K562 (cell line): ENCODE measurements around the gene DYNC2I2. TPM values are rescaled to one million over a fixed set of nuclear protein-coding genes. Genes with fewer than 3 reads are reported as not detected.
A peak's percentile ranks its signal among the peaks of the same experiment; 100 is the strongest.

Source experiments
- BRD9 ChIP-seq: fragments of 450-650 bp; IDR thresholded peaks from 2 replicates; pipeline ENCODE4 v1.6.1; 2018; ENCODE audit warnings: low read depth; ENCODE audit not compliant: partially characterized antibody
- CBX8 ChIP-seq: fragments of 200-600 bp; sonication (generic); IDR thresholded peaks from 2 replicates; pipeline ENCODE4 v1.6.1; 2012; ENCODE audit warnings: borderline replicate concordance, mixed run types, low read depth, mild to moderate bottlenecking, moderate library complexity, mixed read lengths, low read length, control low read depth, inconsistent platforms; ENCODE audit not compliant: poor library complexity, severe bottlenecking; ENCODE audit errors: extremely low read depth
- CEBPG ChIP-seq, 3 experiments: fragments of 200-800 bp in 1 of 3; sonication (Bioruptor generic) in 1 of 3; sonication (generic) in 1 of 3; formaldehyde crosslinking in 1 of 3; IDR thresholded peaks in 2 of 3; conservative IDR thresholded peaks in 1 of 3; 2 replicates each; pipeline versions ENCODE4 v1.6.1 to v1.8.0; 2016 to 2022; ENCODE audit warnings: missing compliant biosample characterization in 2 of 3, missing genetic modification characterization in 2 of 3, mild to moderate bottlenecking in 1 of 3, missing genetic modification reagents in 1 of 3
- ELF2 ChIP-seq: fragments of 250-450 bp; sonication (Bioruptor Pico); IDR thresholded peaks from 2 replicates; pipeline ENCODE4 v1.5.0; 2021; ENCODE audit warnings: mild to moderate bottlenecking
- ETV1 ChIP-seq: fragments of 450-650 bp; conservative IDR thresholded peaks from 2 replicates; pipeline ENCODE4 v1.6.1; 2016; ENCODE audit warnings: missing genetic modification characterization, control low read depth, low read depth, missing compliant biosample characterization
- ETV6 ChIP-seq, 3 experiments: fragments of 150-350 bp in 1 of 3; sonication (generic) in 1 of 3; formaldehyde crosslinking in 1 of 3; IDR thresholded peaks; 2 replicates each; pipeline versions ENCODE4 v1.6.1 to v1.8.0; 2014 to 2022; ENCODE audit warnings: borderline replicate concordance in 2 of 3, low read depth in 2 of 3, antibody characterized with exemption in 1 of 3, low read length in 1 of 3, mild to moderate bottlenecking in 1 of 3, missing genetic modification reagents in 1 of 3
- GABPB1 ChIP-seq: sonication (generic); formaldehyde crosslinking; IDR thresholded peaks from 2 replicates; pipeline ENCODE4 v1.8.0; 2022; ENCODE audit warnings: mild to moderate bottlenecking, missing genetic modification reagents
- HLTF ChIP-seq: fragments of 450-650 bp; IDR thresholded peaks from 2 replicates; pipeline ENCODE4 v1.6.1; 2016
- MCM5 ChIP-seq: fragments of 450-650 bp; IDR thresholded peaks from 2 replicates; pipeline ENCODE4 v1.6.1; 2016; ENCODE audit warnings: low read depth
- PHF20 ChIP-seq: fragments of 450-650 bp; IDR thresholded peaks from 2 replicates; pipeline ENCODE4 v1.6.1; 2018; ENCODE audit not compliant: partially characterized antibody
- RBM25 ChIP-seq: fragments of 200-400 bp; formaldehyde crosslinking; IDR thresholded peaks from 2 replicates; pipeline ENCODE4 v1.6.1; 2018; ENCODE audit warnings: low read length, low read depth, moderate library complexity; ENCODE audit not compliant: severe bottlenecking
- SFPQ ChIP-seq: fragments of 200-400 bp; formaldehyde crosslinking; IDR thresholded peaks from 2 replicates; pipeline ENCODE4 v1.6.1; 2017; ENCODE audit warnings: mild to moderate bottlenecking, low read depth, low read length, moderate library complexity
- SMARCC2 ChIP-seq: fragments of 450-650 bp; IDR thresholded peaks from 2 replicates; pipeline ENCODE4 v1.6.1; 2017; ENCODE audit warnings: antibody characterized with exemption, moderate library complexity, mild to moderate bottlenecking, low read depth
- TEAD1 ChIP-seq, 2 experiments: fragments of 450-650 bp in 1 of 2; sonication (generic) in 1 of 2; formaldehyde crosslinking; IDR thresholded peaks; 2 replicates each; pipeline versions ENCODE4 v1.4.0 to v1.8.0; 2020 to 2022; ENCODE audit warnings: mild to moderate bottlenecking in 2 of 2, missing genetic modification reagents in 1 of 2
- XRCC3 ChIP-seq: fragments of 450-650 bp; IDR thresholded peaks from 2 replicates; pipeline ENCODE4 v1.6.1; 2017; ENCODE audit warnings: mild to moderate bottlenecking, moderate library complexity
- ZNF511 ChIP-seq: sonication (generic); formaldehyde crosslinking; IDR thresholded peaks from 2 replicates; pipeline ENCODE4 v1.8.0; 2022; ENCODE audit warnings: mild to moderate bottlenecking, missing genetic modification reagents
- ZNF695 ChIP-seq: fragments of 450-650 bp; formaldehyde crosslinking; IDR thresholded peaks from 2 replicates; pipeline ENCODE4 v1.4.0; 2020; ENCODE audit warnings: mild to moderate bottlenecking, moderate library complexity
- ZNF696 ChIP-seq: fragments of 250-450 bp; sonication (Bioruptor Pico); conservative IDR thresholded peaks from 2 replicates; pipeline ENCODE4 v1.4.0; 2020; ENCODE audit warnings: mild to moderate bottlenecking, moderate library complexity
- ZNF717 ChIP-seq: fragments of 250-450 bp; sonication (Bioruptor Pico); IDR thresholded peaks from 2 replicates; pipeline ENCODE4 v1.5.0; 2021
- polyA plus RNA-seq, 8 experiments: library from polyadenylated mRNA; depleted of rRNA in 4 of 8; stranded (reverse) in 5 of 8; unstranded in 3 of 8; fragments of >200 nt; fragmentation: Nextera tagmentation in 2 of 8; fragmentation: Illumina TruSeq in 1 of 8; extraction: Ambion mirVana in 2 of 8; extraction: Trizol in 1 of 8; gene quantifications; 2 replicates each; pipeline versions ENCODE4 v1.2.1 to v1.2.3, GENCODE V29; 2011 to 2014; ENCODE audit warnings: inconsistent platforms in 1 of 8, missing spikeins in 1 of 8
- total RNA-seq, 7 experiments: library from RNA; depleted of rRNA in 6 of 7; stranded (reverse); fragments of >200 nt in 6 of 7; fragmentation: Illumina TruSeq in 2 of 7; extraction: Trizol in 2 of 7; gene quantifications; 2 replicates each; pipeline versions ENCODE4 v1.2.1 to v1.2.3, GENCODE V29; 2011 to 2021; ENCODE audit warnings: low replicate concordance in 1 of 7
- TF ChIP-seq, protein P1 (sequence below): sonication (generic); formaldehyde crosslinking; IDR thresholded peaks from 2 replicates; pipeline ENCODE4 v1.9.0; 2022; ENCODE audit warnings: mild to moderate bottlenecking, missing genetic modification reagents
- TF ChIP-seq, protein P2 (sequence below): sonication (generic); formaldehyde crosslinking; IDR thresholded peaks from 2 replicates; pipeline ENCODE4 v1.8.1; 2023; ENCODE audit warnings: mild to moderate bottlenecking, missing genetic modification reagents, moderate library complexity

DYNC2I2 gene
- total and polyA plus RNA-seq, 9 of the 15 experiments (the other 6 are each of a cell fraction or from before 2014, with no cell fraction given), result 1.5 to 249 (median 70.0) TPM

DNA sequence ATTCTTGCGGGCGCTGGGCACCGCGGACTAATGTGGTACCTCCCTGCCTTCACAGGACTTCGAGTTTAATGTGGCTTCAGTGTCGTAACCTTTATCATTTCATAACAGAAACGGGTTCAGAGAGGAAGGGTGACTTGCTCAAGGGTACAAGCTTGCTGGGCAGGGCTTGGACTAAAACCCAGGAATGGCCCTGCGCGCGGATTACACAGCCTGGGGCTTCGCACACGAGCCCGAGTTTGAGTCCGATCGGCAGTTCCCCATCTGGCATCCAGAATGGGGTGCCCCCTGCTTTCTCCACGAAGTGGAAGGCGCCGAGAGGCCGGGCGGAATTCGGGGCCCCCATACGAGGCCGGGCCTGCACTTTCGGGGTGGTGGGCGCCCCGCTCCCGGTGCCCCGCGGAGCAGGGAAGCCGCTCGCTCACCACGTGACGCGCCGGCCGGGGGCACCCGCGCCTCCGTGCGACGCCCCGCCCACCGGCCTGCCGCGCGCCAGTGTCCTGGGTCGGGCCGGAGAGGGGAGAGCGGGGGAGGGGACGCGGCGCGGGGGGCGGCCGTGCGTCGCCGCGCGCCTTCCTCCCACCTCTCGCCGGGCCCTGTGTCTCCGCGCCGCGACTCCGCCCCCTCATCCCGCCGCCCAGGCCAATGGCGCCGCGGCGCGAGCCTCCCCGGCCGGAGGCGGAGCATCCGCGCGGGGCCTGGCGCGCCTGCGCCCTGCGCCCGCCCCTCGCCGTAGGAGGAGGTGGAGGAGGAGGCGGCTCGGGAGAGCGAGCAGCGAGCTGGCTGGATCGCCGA is 32.0 kb upstream of the DYNC2I2 start, which contains the start of gene SET (continued):
- TF ChIP-seq ZNF511 (CRISPR knock-in tag) (0 out of 2 replicates have a peak, but pooled peaks have one; percentile 53), PHF20 (peak; percentile 54), MCM5 (no peak), ETV1 (tag) (no peak), ELF2 (peak; percentile 77), SMARCC2 (no peak), XRCC3 (no peak), BRD9 (peak; percentile 74), GABPB1 (CRISPR knock-in tag) (peak; percentile 76), TEAD1 (CRISPR knock-in tag; IDR thresholded peaks at IDR 0.05) (peak; percentile 65 to 77; a peak in 1 of 4 replicates), SFPQ (no peak), ZNF696 (CRISPR knock-in tag) (no peak), ZNF695 (CRISPR knock-in tag) (peak; percentile 86; the same call in 1 of the 2 replicates), RBM25 (peak; percentile 55), ZNF717 (peak; percentile 55; the same call in 1 of the 2 replicates), CBX8 (no peak), ETV6 (IDR thresholded peaks at IDR 0.05; ENCODE audit: borderline replicate concordance in 1 of 2, low read depth in 2 of 2, low read length in 1 of 2) (no peak), ETV6 (CRISPR knock-in tag; IDR thresholded peaks at IDR 0.05; ENCODE audit: borderline replicate concordance) (no peak), HLTF (no peak), CEBPG (CRISPR knock-in tag; IDR thresholded peaks at IDR 0.05) (no peak), CEBPG (tag; conservative IDR thresholded peaks at IDR 0.05 in 1 of 2, IDR thresholded peaks at IDR 0.05 in 1 of 2) (peak in 1 of 2 experiments; percentile 39; a peak in 3 of 4 replicates)
- TF ChIP-seq, protein P1, sequence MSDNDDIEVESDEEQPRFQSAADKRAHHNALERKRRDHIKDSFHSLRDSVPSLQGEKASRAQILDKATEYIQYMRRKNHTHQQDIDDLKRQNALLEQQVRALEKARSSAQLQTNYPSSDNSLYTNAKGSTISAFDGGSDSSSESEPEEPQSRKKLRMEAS (CRISPR knock-in tag), result peak; percentile 82
- TF ChIP-seq, protein P2, sequence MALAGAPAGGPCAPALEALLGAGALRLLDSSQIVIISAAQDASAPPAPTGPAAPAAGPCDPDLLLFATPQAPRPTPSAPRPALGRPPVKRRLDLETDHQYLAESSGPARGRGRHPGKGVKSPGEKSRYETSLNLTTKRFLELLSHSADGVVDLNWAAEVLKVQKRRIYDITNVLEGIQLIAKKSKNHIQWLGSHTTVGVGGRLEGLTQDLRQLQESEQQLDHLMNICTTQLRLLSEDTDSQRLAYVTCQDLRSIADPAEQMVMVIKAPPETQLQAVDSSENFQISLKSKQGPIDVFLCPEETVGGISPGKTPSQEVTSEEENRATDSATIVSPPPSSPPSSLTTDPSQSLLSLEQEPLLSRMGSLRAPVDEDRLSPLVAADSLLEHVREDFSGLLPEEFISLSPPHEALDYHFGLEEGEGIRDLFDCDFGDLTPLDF (CRISPR knock-in tag), result peak; percentile 87
